Measurements from ENCODE around the gene NPAS4. TPM values are rescaled to one million over a fixed set of nuclear protein-coding genes. Genes with fewer than 3 reads are reported as not detected.

The NPAS4 gene
- total RNA-seq, 2 donors from 2014 or later = 0.19 TPM; not detected in 1

GRCh38 chr11:66469441-66469840 lies 48.6 kb downstream of the NPAS4 start:
- TF ChIP-seq, protein P1, sequence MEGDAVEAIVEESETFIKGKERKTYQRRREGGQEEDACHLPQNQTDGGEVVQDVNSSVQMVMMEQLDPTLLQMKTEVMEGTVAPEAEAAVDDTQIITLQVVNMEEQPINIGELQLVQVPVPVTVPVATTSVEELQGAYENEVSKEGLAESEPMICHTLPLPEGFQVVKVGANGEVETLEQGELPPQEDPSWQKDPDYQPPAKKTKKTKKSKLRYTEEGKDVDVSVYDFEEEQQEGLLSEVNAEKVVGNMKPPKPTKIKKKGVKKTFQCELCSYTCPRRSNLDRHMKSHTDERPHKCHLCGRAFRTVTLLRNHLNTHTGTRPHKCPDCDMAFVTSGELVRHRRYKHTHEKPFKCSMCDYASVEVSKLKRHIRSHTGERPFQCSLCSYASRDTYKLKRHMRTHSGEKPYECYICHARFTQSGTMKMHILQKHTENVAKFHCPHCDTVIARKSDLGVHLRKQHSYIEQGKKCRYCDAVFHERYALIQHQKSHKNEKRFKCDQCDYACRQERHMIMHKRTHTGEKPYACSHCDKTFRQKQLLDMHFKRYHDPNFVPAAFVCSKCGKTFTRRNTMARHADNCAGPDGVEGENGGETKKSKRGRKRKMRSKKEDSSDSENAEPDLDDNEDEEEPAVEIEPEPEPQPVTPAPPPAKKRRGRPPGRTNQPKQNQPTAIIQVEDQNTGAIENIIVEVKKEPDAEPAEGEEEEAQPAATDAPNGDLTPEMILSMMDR (IDR thresholded peaks at IDR 0.05) = no peak
- no peaks in the 10 kb centered on the region for H3K9me3 ChIP-seq
- H3K4me3 ChIP-seq = no peak overlapping the region
- H3K4me1 ChIP-seq = peaks cover 0 to 23% of the 10 kb centered on the region in 2 donors
- peaks cover 24% of the 10 kb centered on the region for H3K36me3 ChIP-seq
- H3K27me3 ChIP-seq = no peaks in the 10 kb centered on the region
- H3K27ac ChIP-seq = no peak overlapping the region
- DNase-seq (ENCODE audit: low spot score) = no peak

GRCh38 chr11:66470015-66470414 lies 49.2 kb downstream of the NPAS4 start:
- no peaks in the 10 kb centered on the region for H3K9me3 ChIP-seq
- TF ChIP-seq, protein P1 (IDR thresholded peaks at IDR 0.05) = no peak
- no peak overlapping the region for H3K27ac ChIP-seq
- H3K4me3 ChIP-seq = no peak overlapping the region
- H3K36me3 ChIP-seq = peaks cover 25% of the 10 kb centered on the region
- peaks cover 0 to 23% of the 10 kb centered on the region in 2 donors for H3K4me1 ChIP-seq
- DNase-seq (ENCODE audit: low spot score) = no peak
- no peaks in the 10 kb centered on the region for H3K27me3 ChIP-seq

GRCh38 chr11:66471142-66471541 lies 50.3 kb downstream of the NPAS4 start:
- Histone ChIP-seq H3K9me3 (no peaks in the 10 kb centered on the region), H3K4me3 (no peak overlapping the region), H3K27ac (no peak overlapping the region), H3K36me3 (peaks cover 32% of the 10 kb centered on the region), H3K4me1 (peaks cover 0 to 14% of the 10 kb centered on the region in 2 donors), H3K27me3 (no peaks in the 10 kb centered on the region)
- no peak for DNase-seq (ENCODE audit: low spot score)
- TF ChIP-seq, protein P1 (IDR thresholded peaks at IDR 0.05) = no peak

DNA sequence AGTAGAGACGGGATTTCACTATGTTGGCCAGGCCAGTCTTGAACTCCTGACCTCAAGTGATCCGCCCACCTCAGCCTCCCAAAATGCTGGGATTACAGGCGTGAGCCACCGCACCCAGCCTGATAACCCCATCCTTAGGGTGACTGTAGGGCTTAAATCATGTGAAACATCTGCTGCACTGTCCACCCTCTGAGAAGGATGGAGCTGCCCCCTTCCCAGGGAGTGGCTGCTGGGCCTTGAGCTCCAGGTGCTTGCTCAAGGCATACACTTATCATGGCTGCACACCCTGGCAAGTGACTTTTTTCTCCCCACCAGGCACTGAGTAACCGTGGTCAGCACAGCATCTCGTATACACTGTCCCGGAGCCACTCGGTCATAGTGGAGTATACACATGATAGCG lies 51.2 kb downstream of the NPAS4 start:
- no peaks in the 10 kb centered on the region for H3K9me3 ChIP-seq
- no peak overlapping the region for H3K4me3 ChIP-seq
- no peak overlapping the region for H3K27ac ChIP-seq
- peaks cover 0 to 11% of the 10 kb centered on the region in 2 donors for H3K4me1 ChIP-seq
- TF ChIP-seq, protein P1 (IDR thresholded peaks at IDR 0.05) = no peak
- peaks cover 32% of the 10 kb centered on the region for H3K36me3 ChIP-seq
- no peak for DNase-seq (ENCODE audit: low spot score)
- H3K27me3 ChIP-seq = no peaks in the 10 kb centered on the region

- TF ChIP-seq, protein P1 (IDR thresholded peaks at IDR 0.05) = no peak
- DNase-seq (ENCODE audit: low spot score) = no peak
- Histone ChIP-seq H3K27me3 (no peaks in the 10 kb centered on the region), H3K36me3 (peaks cover 32% of the 10 kb centered on the region), H3K4me1 (peaks cover 0 to 1% of the 10 kb centered on the region in 2 donors), H3K27ac (no peak overlapping the region), H3K4me3 (no peak overlapping the region), H3K9me3 (no peaks in the 10 kb centered on the region)
These were observed 52.3 kb downstream of the NPAS4 start for GRCh38 chr11:66473167-66473566.
